KMS-11 (cell line): ENCODE data around the gene MFSD2A.

ENCODE experiments used
- H2AFZ ChIP-seq: fragments of 200-600 bp; sonication (generic); 2 replicates; pipeline ENCODE4 v1.6.1; 2016; ENCODE audit warnings: antibody characterized with exemption, mixed run types, low read depth
- H3K27ac ChIP-seq: fragments of 200-600 bp; sonication (generic); 2 replicates; pipeline ENCODE4 v1.6.1; 2016; ENCODE audit warnings: mild to moderate bottlenecking, mixed run types
- H3K27me3 ChIP-seq: fragments of 200-600 bp; sonication (generic); 2 replicates; pipeline ENCODE4 v1.6.1; 2017; ENCODE audit warnings: mild to moderate bottlenecking, low read depth, mixed run types, moderate library complexity; ENCODE audit not compliant: insufficient read depth
- H3K36me3 ChIP-seq: fragments of 200-600 bp; sonication (generic); 2 replicates; pipeline ENCODE4 v1.6.1; 2017; ENCODE audit warnings: mild to moderate bottlenecking, mixed run types; ENCODE audit not compliant: insufficient read depth
- H3K4me1 ChIP-seq: fragments of 200-600 bp; sonication (generic); 2 replicates; pipeline ENCODE4 v1.6.1; 2016; ENCODE audit warnings: mild to moderate bottlenecking, low read depth, mixed run types; ENCODE audit not compliant: poor library complexity, severe bottlenecking
- H3K4me2 ChIP-seq: fragments of 200-600 bp; sonication (generic); 2 replicates; pipeline ENCODE4 v1.7.0; 2016; ENCODE audit warnings: mild to moderate bottlenecking, mixed run types
- H3K4me3 ChIP-seq: fragments of 200-600 bp; sonication (generic); IDR thresholded peaks from 2 replicates; pipeline ENCODE4 v1.6.1; 2017; ENCODE audit warnings: low read depth, low read length, mixed read lengths; ENCODE audit not compliant: insufficient read depth
- H3K79me2 ChIP-seq: fragments of 200-600 bp; sonication (generic); 2 replicates; pipeline ENCODE4 v1.6.1; 2016; ENCODE audit warnings: low read depth, mixed run types; ENCODE audit not compliant: insufficient read depth
- H3K9ac ChIP-seq: fragments of 200-600 bp; sonication (generic); 2 replicates; pipeline ENCODE4 v1.6.1; 2016; ENCODE audit warnings: mild to moderate bottlenecking, mixed run types
- H4K20me1 ChIP-seq: fragments of 200-600 bp; sonication (generic); 2 replicates; pipeline ENCODE4 v1.6.1; 2016; ENCODE audit warnings: mild to moderate bottlenecking, mixed run types; ENCODE audit not compliant: insufficient read depth
- TF ChIP-seq, protein P1 (sequence below): fragments of 200-600 bp; sonication (generic); conservative IDR thresholded peaks from 2 replicates; pipeline ENCODE4 v1.6.1; 2017; ENCODE audit warnings: low read depth, mild to moderate bottlenecking, antibody characterized with exemption, low read length, moderate library complexity, mixed read lengths

Gene MFSD2A

DNA sequence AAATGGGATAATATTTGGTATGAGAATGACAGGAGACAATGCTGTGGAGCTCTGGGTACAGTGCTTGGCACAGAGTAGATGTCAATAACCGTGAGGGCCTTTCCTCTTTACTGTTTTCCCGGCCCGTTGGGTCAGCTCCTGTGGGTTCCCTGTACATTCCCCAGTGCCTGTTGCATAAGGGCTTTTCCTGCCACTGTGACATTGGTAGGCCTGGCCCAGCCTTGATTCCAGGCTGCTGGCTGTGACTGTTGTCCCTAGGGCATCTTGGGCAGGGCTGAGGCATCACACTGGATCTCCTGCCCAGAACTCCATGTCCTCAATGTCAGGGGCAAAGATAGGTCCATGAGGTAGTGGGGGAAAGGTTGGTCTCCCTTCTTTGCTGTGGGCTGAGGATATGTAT is 27.4 kb upstream of the MFSD2A start:
- TF ChIP-seq, protein P1, sequence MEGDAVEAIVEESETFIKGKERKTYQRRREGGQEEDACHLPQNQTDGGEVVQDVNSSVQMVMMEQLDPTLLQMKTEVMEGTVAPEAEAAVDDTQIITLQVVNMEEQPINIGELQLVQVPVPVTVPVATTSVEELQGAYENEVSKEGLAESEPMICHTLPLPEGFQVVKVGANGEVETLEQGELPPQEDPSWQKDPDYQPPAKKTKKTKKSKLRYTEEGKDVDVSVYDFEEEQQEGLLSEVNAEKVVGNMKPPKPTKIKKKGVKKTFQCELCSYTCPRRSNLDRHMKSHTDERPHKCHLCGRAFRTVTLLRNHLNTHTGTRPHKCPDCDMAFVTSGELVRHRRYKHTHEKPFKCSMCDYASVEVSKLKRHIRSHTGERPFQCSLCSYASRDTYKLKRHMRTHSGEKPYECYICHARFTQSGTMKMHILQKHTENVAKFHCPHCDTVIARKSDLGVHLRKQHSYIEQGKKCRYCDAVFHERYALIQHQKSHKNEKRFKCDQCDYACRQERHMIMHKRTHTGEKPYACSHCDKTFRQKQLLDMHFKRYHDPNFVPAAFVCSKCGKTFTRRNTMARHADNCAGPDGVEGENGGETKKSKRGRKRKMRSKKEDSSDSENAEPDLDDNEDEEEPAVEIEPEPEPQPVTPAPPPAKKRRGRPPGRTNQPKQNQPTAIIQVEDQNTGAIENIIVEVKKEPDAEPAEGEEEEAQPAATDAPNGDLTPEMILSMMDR, result no peak
- Histone ChIP-seq H3K4me3 (no peak overlapping the region), H3K36me3 (no peaks in the 10 kb centered on the region), H3K27me3 (no peaks in the 10 kb centered on the region), H2AFZ (no peak overlapping the region), H3K4me1 (no peaks in the 10 kb centered on the region), H3K79me2 (no peaks in the 10 kb centered on the region), H3K4me2 (no peak overlapping the region), H3K9ac (no peak overlapping the region), H3K27ac (no peak overlapping the region), H4K20me1 (no peaks in the 10 kb centered on the region)

- no peak overlapping the region for H3K27ac ChIP-seq
- no peaks in the 10 kb centered on the region for H3K4me1 ChIP-seq
- H4K20me1 ChIP-seq, result no peaks in the 10 kb centered on the region
- no peak overlapping the region for H2AFZ ChIP-seq
- H3K79me2 ChIP-seq, result no peaks in the 10 kb centered on the region
- no peaks in the 10 kb centered on the region for H3K36me3 ChIP-seq
- H3K27me3 ChIP-seq, result no peaks in the 10 kb centered on the region
- no peak overlapping the region for H3K4me2 ChIP-seq
- no peak overlapping the region for H3K9ac ChIP-seq
- TF ChIP-seq, protein P1, result no peak
- H3K4me3 ChIP-seq, result no peak overlapping the region
These were observed 25.9 kb upstream of the MFSD2A start for GRCh38 chr1:39928809-39929587.

GRCh38 chr1:39933956-39934941 is 20.7 kb upstream of the MFSD2A start:
- H3K4me3 ChIP-seq, result no peak overlapping the region
- TF ChIP-seq, protein P1, result no peak
- H3K27me3 ChIP-seq, result no peaks in the 10 kb centered on the region
- no peak overlapping the region for H3K4me2 ChIP-seq
- no peaks in the 10 kb centered on the region for H3K79me2 ChIP-seq
- no peak overlapping the region for H3K9ac ChIP-seq
- H2AFZ ChIP-seq, result no peak overlapping the region
- H3K27ac ChIP-seq, result no peak overlapping the region
- no peaks in the 10 kb centered on the region for H4K20me1 ChIP-seq
- no peaks in the 10 kb centered on the region for H3K4me1 ChIP-seq
- no peaks in the 10 kb centered on the region for H3K36me3 ChIP-seq

DNA sequence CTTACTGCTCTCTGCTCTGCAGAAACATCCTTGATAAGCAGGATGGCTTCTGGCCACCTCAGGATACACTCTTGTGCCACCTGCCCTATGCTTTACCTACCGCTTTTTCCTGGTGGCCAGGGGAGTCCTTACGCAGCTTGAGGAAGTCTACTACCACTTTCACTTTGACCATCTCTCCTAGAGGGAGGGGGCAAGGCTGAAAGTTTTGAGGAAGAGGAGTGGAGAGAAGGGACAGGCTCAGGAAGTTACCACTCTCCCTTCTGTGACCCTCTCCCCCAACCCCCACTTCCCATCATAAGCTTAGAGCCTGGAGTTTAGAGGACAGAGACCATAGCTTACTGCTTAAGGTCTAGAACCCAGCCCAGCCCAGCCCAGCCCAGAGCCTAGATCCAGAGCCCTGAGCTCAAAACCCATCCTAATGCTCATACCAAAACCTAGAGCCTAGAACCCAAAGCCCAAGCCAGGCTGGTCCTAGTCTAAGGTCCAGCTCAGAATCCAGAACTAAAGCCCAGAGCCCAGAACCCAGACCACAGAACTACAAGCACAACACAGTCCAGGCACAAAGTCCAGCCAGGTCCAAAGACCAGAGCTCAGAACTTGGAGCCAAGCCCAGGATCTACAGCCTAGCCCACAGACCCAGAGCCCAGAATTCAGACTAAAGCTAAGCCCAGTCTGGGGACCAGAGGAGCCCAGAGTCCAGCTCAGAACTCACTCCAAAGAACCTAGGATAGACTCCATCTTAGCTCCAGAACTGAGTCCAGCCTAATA is 18.0 kb upstream of the MFSD2A start:
- Histone ChIP-seq H3K4me1 (no peaks in the 10 kb centered on the region), H3K4me2 (no peak overlapping the region), H3K79me2 (no peaks in the 10 kb centered on the region), H3K36me3 (no peaks in the 10 kb centered on the region), H3K27me3 (no peaks in the 10 kb centered on the region), H3K4me3 (no peak overlapping the region), H2AFZ (no peak overlapping the region), H4K20me1 (no peaks in the 10 kb centered on the region), H3K27ac (no peak overlapping the region), H3K9ac (no peak overlapping the region)
- TF ChIP-seq, protein P1, result no peak
